Measurements from ENCODE around the gene MAML3. TPM values are rescaled to one million over a fixed set of nuclear protein-coding genes. Genes with fewer than 3 reads are reported as not detected.
A peak's percentile ranks its signal among the peaks of the same experiment; 100 is the strongest.

Gene MAML3
- total and polyA plus RNA-seq, 2 of the 13 experiments (the other 11 are each of a cell fraction or from before 2014, with no cell fraction given), result 0.05 to 0.13 TPM

- TF ChIP-seq ZNF280B (CRISPR knock-in tag; IDR thresholded peaks at IDR 0.05; ENCODE audit: borderline replicate concordance) (no peak), ZNF143 (CRISPR knock-in tag; IDR thresholded peaks at IDR 0.05) (no peak; the same call in 1 of the 2 replicates), ZNF317 (CRISPR knock-in tag; IDR thresholded peaks at IDR 0.05) (no peak), NBN (conservative IDR thresholded peaks at IDR 0.05) (no peak), POGK (CRISPR knock-in tag; conservative IDR thresholded peaks at IDR 0.05) (no peak), ZMAT3 (CRISPR knock-in tag; conservative IDR thresholded peaks at IDR 0.05) (no peak), ZNF556 (CRISPR knock-in tag; IDR thresholded peaks at IDR 0.05; ENCODE audit: borderline replicate concordance) (no peak), ZNF563 (CRISPR knock-in tag; IDR thresholded peaks at IDR 0.05) (no peak), ZBTB44 (CRISPR knock-in tag; IDR thresholded peaks at IDR 0.05) (no peak), YY1 (IDR thresholded peaks at IDR 0.05; ENCODE audit: insufficient read depth, insufficient replicate concordance, low read depth, low read length) (no peak), ZNF766 (CRISPR knock-in tag; IDR thresholded peaks at IDR 0.05; ENCODE audit: borderline replicate concordance) (peak; percentile 58; the same call in 1 of the 2 replicates), NCOR1 (IDR thresholded peaks at IDR 0.05; ENCODE audit: borderline replicate concordance, low read length) (peak; percentile 99), ARNT (IDR thresholded peaks at IDR 0.05) (no peak), SUZ12 (IDR thresholded peaks at IDR 0.05; ENCODE audit: low read depth, low read length) (no peak), ZFP36 (IDR thresholded peaks at IDR 0.05; ENCODE audit: borderline replicate concordance, low read depth, low read length, partially characterized antibody) (no peak), EED (CRISPR knock-in tag; IDR thresholded peaks at IDR 0.05) (no peak), MAZ (IDR thresholded peaks at IDR 0.05; ENCODE audit: borderline replicate concordance, low read depth, low read length) (no peak), MAZ (CRISPR knock-in tag; IDR thresholded peaks at IDR 0.05; ENCODE audit: low read depth) (no peak), EZH2 (conservative IDR thresholded peaks at IDR 0.05; ENCODE audit: low read depth, low read length) (no peak), MIER3 (CRISPR knock-in tag; IDR thresholded peaks at IDR 0.05; ENCODE audit: borderline replicate concordance) (0 out of 2 replicates have a peak, but pooled peaks have one; percentile 67)
Measured at GRCh38 chr4:139689093-139689722, 464.8 kb downstream of the MAML3 start (continued).

All from HepG2 (cell line).